ENCODE measurements around the gene PPFIBP1. TPM values are rescaled to one million over a fixed set of nuclear protein-coding genes. Genes with fewer than 3 reads are reported as not detected.
"Not testable (repeated sequence)": the region's sequence is repeated elsewhere in the genome, so short reads cannot be mapped to it uniquely, and the experiment has no call there.

PPFIBP1 gene
- total RNA-seq, 4 donors from 2014 or later: 135 to 199 (median 167) TPM

GRCh38 chr12:27646149-27646548 is 122.1 kb downstream of the PPFIBP1 start:
- intact Hi-C loops (cut with DNase I): loop anchor here (5.0 kb wide), 1 partner anchor 219 kb away; no protein-coding TSS in a partner anchor
- Histone ChIP-seq H3K4me1 (peaks cover 5 to 16% of the 10 kb centered on the region in 2 donors), H3K27me3 (no peaks in the 10 kb centered on the region), H3K9me3 (no peaks in the 10 kb centered on the region), H3K27ac (no peak overlapping the region), H3K4me3 (replicated peaks in 1 of 3) (no peak overlapping the region), H3K36me3 (no peaks in the 10 kb centered on the region)
- 43 to 75% methylated on average over 2 of the region's 2 CpGs for WGBS, 2 donors
- no peak for TF ChIP-seq POLR2A (IDR thresholded peaks at IDR 0.05)
- TF ChIP-seq CTCF (IDR thresholded peaks at IDR 0.05): no peak
- no peak for DNase-seq

- Histone ChIP-seq H3K27ac (no peak overlapping the region), H3K4me1 (peaks cover 0 to 1% of the 10 kb centered on the region in 2 donors), H3K27me3 (no peaks in the 10 kb centered on the region), H3K4me3 (replicated peaks in 1 of 3) (no peak overlapping the region), H3K36me3 (no peaks in the 10 kb centered on the region), H3K9me3 (no peaks in the 10 kb centered on the region)
- DNase-seq: no peak
- 96% methylated on average over 1 of the region's 1 CpG for WGBS, 2 donors
- intact Hi-C loops (cut with DNase I): no loop called here
- no peak for TF ChIP-seq POLR2A (IDR thresholded peaks at IDR 0.05)
- no peak for TF ChIP-seq CTCF (IDR thresholded peaks at IDR 0.05)
Measured at GRCh38 chr12:27650011-27650410, 126.0 kb downstream of the PPFIBP1 start.

- DNase-seq: no peak
- Histone ChIP-seq H3K9me3 (no peaks in the 10 kb centered on the region), H3K4me3 (replicated peaks in 1 of 3) (no peak overlapping the region), H3K27ac (peak overlapping the region in 1 of 3 donors; percentile 32), H3K36me3 (no peaks in the 10 kb centered on the region), H3K4me1 (no peaks in the 10 kb centered on the region), H3K27me3 (no peaks in the 10 kb centered on the region)
- TF ChIP-seq CTCF (IDR thresholded peaks at IDR 0.05) (no peak), POLR2A (IDR thresholded peaks at IDR 0.05) (no peak)
- intact Hi-C loops (cut with DNase I): no loop called here
- 100% methylated on average over 1 of the region's 1 CpG for WGBS, 2 donors
Measured at GRCh38 chr12:27651201-27651600, 127.2 kb downstream of the PPFIBP1 start.

- 58 to 65% methylated on average over 1 of the region's 1 CpG for WGBS, 2 donors
- H3K27ac ChIP-seq: no peak overlapping the region
- intact Hi-C loops (cut with DNase I): no loop called here
- H3K36me3 ChIP-seq: peaks cover 0 to 1% of the 10 kb centered on the region in 2 donors
- DNase-seq: peak; percentile 44 to 47
- H3K9me3 ChIP-seq: no peaks in the 10 kb centered on the region
- H3K27me3 ChIP-seq: no peaks in the 10 kb centered on the region
- H3K4me3 ChIP-seq (replicated peaks in 1 of 3): no peak overlapping the region
- H3K4me1 ChIP-seq: no peaks in the 10 kb centered on the region
- TF ChIP-seq CTCF (IDR thresholded peaks at IDR 0.05): peak; percentile 75 to 92 (median 80)
- TF ChIP-seq POLR2A (IDR thresholded peaks at IDR 0.05): no peak
Measured at GRCh38 chr12:27652174-27652763, 128.3 kb downstream of the PPFIBP1 start.

- intact Hi-C loops (cut with DNase I): no loop called here
- no peak overlapping the region for H3K27ac ChIP-seq
- no peak for DNase-seq
Measured at GRCh38 chr12:27653661-27654060, 129.7 kb downstream of the PPFIBP1 start.

GRCh38 chr12:27655476-27655875 is 131.5 kb downstream of the PPFIBP1 start:
- H3K9me3 ChIP-seq; intact Hi-C loops (cut with DNase I); H3K4me3 ChIP-seq (replicated peaks in 1 of 3); H3K27ac ChIP-seq; DNase-seq; H3K27me3 ChIP-seq; H3K4me1 ChIP-seq: not testable (repeated sequence)
- WGBS, 2 donors: 81 to 85% methylated on average over 3 of the region's 3 CpGs
- H3K36me3 ChIP-seq: peaks cover 0 to 16% of the 10 kb centered on the region in 2 donors

More at GRCh38 chr12:27653661-27654060, 129.7 kb downstream of the PPFIBP1 start:
- TF ChIP-seq POLR2A (IDR thresholded peaks at IDR 0.05) (no peak), CTCF (IDR thresholded peaks at IDR 0.05) (no peak)
- Histone ChIP-seq H3K4me3 (replicated peaks in 1 of 3) (no peak overlapping the region), H3K4me1 (no peaks in the 10 kb centered on the region), H3K9me3 (no peaks in the 10 kb centered on the region), H3K27me3 (no peaks in the 10 kb centered on the region), H3K36me3 (peaks cover 0 to 14% of the 10 kb centered on the region in 2 donors)
